GM12872 (cell line): Measurements from ENCODE around the gene SUN2.

Source experiments
- TF ChIP-seq, protein P1 (sequence below): IDR thresholded peaks from 3 replicates; pipeline ENCODE4 v1.5.1; 2011; ENCODE audit warnings: low read depth, mild to moderate bottlenecking, low read length, moderate library complexity; ENCODE audit not compliant: insufficient read depth

SUN2 gene

DNA sequence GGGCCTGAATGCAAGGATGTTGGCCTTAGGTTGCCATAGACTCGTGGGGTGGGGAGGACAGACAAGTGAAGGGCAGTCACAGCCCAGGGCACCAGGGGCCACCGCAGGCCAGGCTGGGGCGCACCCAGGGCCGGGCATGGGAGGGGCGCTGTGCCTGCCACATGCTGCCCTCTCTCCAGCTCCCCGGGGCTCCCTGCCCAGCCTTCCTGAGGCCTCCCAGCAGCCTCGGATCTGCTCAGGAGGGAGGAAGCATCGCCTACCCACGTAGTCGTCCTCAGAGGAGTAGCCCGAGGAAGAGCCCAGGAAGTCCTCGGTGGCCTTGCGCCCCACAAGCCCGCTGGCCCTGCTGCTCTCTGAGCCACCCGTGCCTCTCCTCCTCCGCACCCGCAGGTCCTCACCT, 5.2 kb downstream of the SUN2 start:
- TF ChIP-seq, protein P1, sequence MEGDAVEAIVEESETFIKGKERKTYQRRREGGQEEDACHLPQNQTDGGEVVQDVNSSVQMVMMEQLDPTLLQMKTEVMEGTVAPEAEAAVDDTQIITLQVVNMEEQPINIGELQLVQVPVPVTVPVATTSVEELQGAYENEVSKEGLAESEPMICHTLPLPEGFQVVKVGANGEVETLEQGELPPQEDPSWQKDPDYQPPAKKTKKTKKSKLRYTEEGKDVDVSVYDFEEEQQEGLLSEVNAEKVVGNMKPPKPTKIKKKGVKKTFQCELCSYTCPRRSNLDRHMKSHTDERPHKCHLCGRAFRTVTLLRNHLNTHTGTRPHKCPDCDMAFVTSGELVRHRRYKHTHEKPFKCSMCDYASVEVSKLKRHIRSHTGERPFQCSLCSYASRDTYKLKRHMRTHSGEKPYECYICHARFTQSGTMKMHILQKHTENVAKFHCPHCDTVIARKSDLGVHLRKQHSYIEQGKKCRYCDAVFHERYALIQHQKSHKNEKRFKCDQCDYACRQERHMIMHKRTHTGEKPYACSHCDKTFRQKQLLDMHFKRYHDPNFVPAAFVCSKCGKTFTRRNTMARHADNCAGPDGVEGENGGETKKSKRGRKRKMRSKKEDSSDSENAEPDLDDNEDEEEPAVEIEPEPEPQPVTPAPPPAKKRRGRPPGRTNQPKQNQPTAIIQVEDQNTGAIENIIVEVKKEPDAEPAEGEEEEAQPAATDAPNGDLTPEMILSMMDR = no peak

DNA sequence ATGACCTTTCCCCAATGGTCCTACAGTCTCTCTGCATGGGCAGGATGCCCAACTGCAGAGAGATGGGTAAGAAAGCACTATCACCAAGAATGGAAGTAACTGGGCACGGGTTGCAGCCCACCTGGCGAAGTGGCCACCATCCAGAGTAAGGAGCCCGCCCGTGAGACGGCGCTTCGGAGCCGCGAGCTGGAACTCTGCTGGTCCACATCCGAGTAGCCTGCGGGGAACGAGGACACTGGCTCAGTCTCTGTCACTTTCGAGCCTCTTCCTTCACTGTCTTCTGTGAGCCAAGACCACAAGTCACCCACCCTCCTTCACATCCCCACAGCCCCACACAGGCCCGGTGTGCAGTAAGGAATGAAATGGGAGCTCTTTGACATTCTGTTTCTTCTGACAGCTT, 5.7 kb downstream of the SUN2 start:
- TF ChIP-seq, protein P1 = no peak

DNA sequence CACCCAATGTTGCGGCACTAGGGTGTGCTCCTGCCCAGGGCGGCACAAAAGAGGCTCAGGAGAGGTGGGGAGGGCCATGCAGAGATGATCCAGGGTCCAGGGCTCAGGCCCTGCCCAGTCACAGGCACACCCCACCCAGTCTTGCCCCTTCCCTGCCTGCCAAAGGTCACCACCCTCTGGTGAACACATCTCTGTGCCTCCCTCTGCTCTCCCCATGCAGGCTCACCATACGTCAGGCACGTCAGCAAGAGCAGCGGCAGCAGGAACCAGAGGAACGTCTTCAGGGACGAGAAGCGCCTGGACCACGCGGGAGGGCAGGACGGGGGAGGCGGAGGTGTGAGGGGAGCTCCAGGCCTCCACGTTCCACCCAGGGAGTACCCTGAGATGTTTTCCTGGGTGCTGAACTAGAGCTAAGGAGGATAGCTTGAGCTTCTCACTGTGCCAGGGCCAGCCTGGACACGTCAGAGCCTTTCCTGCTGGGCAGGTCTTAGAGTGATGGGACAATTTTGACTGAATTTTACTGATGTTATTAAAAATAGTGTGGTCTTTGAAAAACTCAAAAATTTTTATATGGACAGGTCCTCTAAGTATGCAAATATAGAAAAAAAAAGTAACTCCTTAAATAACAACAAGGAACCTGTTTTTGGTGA, 7.2 kb downstream of the SUN2 start:
- TF ChIP-seq, protein P1 = no peak

DNA sequence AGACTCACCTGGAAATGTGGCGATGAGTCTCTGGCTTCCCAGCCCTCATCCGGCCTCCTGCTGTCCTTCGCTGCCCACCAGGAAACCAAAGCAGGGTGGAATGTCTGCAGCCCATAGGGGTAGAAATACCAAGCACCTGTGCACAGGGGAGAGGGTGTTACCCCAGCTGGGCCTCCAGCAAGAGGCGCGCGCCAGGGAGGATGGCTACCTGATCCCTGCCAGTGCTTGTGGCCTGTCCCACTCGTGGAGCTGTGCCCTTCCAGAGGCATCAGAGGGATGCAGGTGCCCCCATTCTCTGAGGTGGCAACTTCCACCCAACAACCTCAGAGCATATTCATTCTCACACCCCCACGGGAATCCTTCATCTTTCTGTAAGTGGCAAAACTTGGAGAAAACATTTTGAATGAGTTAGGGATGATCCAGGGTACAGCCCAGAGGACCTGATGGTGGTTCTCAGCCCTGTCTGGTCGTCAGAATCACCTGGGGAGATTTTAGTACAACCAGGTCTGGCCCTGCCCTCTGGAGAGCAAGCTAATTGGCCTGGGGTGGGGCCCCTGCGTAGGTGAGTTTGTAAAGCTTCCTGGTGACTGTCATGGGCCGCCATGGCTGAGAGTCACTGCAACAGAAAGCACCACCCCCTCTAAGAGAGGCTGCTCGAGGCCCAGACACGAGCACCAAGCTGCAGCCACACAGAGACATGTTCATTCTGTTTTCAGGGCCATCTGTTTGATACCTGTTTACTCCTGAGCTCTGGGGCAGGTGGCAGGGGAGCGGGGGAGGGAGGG, 9.9 kb downstream of the SUN2 start:
- TF ChIP-seq, protein P1 = no peak

DNA sequence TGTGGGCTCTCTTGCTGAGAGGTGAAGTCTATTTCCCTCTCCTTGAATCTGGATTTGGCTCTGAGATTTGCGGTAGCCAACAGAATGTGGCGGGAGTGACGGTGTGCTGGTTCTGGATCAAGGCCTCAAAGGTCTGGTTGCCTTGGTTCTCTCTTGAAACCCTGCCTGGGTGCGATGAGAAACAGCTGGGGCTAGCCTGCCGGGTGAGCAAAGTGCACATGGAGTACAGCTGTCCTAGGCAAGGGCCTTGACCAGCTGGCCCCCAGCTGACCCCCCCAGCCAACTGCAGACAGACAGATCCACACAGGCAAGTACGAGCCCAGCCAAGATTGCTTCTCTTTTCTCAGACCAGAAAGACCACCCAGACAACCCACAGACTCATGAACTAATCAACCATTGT, 10.8 kb downstream of the SUN2 start:
- TF ChIP-seq, protein P1 = no peak

DNA sequence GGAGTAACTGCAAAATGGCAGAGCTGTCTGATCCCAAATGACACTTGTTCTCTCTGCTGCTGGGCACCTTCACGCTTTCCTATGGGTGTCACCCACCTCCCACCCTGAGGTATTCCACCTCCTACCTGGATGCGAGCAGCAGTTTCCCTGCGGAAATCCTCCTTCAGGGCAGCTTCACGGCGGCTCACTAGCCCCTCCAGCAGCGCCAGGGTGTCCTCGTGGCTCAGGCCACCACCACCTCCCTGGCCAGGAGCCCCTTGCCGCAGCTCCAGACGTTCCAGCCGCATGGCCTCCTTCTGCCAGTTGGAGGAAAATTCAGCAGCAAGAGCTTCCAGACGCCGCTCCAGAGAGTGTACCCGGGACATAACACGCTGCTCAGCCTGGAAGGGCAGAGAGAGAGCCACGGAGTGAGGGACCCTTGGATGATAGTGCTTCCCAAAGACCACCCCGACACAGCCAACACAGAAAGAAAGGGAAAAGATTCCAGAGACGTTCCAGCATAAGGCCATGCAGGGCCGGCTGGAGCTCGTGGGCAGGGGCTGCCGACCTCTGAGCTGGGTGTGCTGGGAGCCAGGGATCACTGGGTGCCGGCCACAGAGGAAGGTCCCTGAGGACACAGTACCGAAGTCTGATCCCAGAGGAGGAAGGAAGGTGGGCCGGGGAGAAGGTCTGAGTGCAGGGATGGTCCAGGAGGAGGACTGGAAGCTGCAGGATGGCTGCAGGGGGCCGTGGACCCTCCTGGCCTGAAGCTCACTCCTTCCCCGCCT, 13.4 kb downstream of the SUN2 start:
- TF ChIP-seq, protein P1 = no peak

DNA sequence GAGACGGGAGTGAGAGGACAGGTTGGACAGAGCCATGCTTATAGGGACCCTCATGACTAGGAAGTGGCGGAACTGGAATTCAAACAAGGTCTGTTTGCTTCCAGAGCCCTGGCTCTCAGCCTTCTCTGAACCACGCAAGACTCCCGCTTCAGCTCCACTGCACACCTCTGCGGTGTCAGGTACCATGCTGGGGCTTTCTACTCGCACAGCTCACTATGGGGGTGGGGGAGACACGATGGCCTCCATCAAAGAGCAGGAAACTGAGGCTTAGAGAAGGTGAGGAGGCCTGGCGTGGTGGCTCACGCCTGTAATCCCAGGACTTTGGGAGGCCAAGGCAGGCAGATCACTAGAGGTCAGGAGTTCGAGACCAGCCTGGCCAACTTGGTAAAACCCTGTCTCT, 14.2 kb downstream of the SUN2 start:
- TF ChIP-seq, protein P1 = no peak
